GM18873 (cell line): Measurements from ENCODE around the gene ADCY4.
"Not testable (repeated sequence)": the region's sequence is repeated elsewhere in the genome, so short reads cannot be mapped to it uniquely, and the experiment has no call there.

Experiments used
- ATAC-seq: cut with Tn5 transposase; IDR thresholded peaks from one replicate; pipeline ENCODE4 v1.9.1; 2021; ENCODE audit warnings: mild to moderate bottlenecking, moderate library complexity, moderate number of reproducible peaks; ENCODE audit not compliant: unreplicated experiment, low FRiP score

The ADCY4 gene

DNA sequence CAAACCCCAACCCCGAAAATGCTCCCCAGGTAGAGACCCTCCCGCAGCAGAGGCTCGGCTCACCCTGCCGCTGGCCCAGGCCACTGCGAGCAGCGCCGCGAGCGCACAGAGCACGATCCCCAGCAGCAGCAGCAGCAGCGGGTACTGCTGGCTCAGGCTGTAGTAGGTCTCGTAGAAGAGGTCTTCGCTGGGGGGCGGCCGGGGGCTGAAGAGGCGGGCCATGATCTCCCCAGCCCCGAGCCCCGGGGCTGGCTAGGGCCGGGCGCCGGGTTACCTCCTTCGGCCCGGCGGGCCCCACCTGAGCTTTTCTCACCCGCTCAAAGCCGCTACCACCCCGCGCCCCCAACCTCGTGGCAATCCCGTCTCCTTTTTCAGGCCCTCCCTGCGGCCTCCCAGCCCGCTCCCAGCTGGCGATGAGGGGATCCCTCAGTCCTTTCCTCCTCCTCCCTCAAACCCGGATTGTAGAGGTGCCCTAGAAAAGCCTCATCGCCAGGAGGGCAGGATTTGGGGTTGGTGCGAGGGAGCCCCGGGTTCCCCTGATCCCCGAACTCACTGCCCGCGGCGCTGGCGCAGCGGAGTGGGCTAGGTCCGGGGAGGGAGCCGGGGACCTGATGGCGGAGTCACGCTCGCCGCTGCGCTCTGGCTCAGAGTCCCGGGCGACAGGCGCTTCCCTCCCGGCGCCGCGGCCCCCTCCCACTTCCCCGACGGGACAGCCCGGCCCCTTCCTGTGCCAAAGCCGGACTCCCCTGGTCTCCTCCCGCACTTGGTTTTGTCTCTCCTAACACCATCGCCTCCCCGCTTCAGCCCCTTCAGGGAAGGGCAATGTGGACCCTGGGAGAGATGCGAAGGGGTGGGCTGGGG, at the start of gene ADCY4:
Gene ADCY4 (minus strand): TSS at position 641 of the 861 bp plus-strand sequence. CDS start 419 bp downstream, at position 222.
- ATAC-seq: no peak

DNA sequence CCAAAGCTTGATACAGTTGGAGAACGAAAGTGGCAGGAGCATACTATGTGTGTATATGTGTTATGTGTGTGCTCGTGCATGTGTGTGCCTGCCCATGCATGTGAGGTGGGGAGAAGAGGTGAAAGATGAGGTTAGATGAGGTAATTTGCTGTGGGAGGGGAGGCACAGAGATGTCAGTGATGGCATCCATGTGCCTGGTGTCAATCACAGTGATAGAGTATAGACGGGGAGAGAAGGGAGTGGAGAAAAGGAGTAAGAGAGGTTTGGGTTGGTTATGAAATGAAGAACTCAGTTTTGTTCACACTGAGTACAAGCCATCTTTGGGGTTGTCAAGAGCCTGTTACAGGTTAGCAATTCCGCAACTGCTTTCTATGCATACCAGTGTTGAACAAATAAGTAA, 49.3 kb upstream of the ADCY4 start:
- no peak for ATAC-seq

- no peak for ATAC-seq
These were observed 47.1 kb upstream of the ADCY4 start for GRCh38 chr14:24382064-24382371.

GRCh38 chr14:24381363-24382063, 46.6 kb upstream of the ADCY4 start:
- no peak for ATAC-seq

DNA sequence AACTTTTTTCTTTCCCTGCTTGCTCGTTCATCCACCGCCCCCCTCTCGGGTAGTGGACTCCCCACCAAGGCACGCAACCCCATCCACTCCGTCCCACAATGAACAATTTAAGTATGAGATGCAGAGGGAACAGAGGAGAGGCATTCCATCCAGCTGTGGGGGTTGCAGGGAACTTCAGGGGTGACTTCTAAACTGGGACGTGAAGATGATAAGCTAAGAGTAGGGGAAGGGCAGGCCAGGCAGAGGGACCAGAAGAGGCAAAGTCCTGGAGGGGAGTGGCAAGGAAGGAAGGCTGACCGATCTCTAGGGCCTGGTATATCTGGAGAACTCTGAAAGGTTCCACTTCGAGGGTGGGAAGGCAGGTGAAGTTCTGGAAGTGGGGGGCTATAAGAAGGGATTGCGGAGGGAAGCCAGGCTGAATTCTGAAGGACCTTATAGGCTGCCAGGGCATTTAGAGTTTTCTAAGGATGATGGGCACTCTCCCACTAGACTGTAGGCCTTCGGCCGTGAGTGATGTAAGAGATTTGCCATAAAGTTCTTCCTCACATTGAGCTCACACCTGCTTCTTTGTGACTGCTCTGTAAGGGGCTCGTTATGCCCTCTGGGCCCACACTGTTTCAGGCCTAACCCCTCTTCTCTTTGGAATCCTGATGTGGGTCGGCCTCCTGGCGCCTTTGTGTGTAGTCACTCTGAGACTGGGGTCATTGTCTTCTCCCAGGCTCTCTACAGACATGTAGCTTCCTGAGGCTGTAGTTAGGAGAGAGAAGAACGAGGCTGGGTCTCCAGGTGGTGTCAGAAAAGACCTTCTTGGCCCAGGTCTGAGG, 45.2 kb upstream of the ADCY4 start:
- no peak for ATAC-seq

GRCh38 chr14:24378981-24379906, 44.4 kb upstream of the ADCY4 start:
- ATAC-seq: no peak

GRCh38 chr14:24378327-24378726, 43.5 kb upstream of the ADCY4 start:
- no peak for ATAC-seq

- ATAC-seq: no peak
These were observed 42.8 kb upstream of the ADCY4 start for GRCh38 chr14:24377657-24378056.

DNA sequence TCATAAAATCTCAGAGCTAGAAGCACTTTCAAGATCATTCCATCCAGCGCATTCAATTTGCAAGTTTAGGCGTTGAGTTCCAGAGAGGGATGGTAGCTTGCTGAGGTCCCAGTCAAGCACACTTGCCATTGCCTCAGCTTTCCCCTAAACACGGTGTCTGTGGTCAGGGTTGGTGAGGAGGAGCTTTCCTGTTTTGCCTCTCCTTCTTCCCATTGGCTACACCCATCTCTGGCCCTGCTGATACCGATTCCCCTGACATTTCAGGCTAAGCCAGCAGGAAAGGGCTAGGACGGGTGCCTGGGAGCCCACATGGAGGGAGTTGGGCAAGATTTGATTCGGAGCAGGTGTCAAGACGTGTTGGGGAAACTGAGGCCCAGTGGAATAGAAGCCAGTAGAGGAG, 42.3 kb upstream of the ADCY4 start:
- no peak for ATAC-seq

DNA sequence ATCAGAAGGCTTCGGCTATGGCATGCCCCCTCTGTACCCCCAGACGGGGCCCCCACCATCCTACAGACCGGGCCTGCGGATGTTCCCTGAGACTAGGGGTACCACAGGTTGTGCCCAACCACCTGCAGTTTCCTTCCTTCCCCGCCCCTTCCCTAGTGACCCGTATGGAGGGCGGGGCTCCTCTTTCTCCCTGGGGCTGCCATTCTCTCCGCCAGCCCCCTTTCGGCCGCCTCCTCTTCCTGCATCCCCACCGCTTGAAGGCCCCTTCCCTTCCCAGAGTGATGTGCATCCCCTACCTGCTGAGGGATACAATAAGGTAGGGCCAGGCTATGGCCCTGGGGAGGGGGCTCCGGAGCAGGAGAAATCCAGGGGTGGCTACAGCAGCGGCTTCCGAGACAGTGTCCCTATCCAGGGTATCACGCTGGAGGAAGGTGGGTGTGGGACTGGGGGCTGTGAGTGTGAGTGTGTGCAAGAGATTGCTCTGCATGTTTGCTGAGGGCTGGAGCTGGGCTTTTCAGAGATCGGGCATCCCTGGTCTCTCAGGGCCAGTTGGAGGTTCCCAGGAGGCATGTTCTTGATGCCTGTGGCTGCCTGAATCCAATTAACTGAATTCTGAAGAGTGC, 41.7 kb upstream of the ADCY4 start:
- no peak for ATAC-seq

DNA sequence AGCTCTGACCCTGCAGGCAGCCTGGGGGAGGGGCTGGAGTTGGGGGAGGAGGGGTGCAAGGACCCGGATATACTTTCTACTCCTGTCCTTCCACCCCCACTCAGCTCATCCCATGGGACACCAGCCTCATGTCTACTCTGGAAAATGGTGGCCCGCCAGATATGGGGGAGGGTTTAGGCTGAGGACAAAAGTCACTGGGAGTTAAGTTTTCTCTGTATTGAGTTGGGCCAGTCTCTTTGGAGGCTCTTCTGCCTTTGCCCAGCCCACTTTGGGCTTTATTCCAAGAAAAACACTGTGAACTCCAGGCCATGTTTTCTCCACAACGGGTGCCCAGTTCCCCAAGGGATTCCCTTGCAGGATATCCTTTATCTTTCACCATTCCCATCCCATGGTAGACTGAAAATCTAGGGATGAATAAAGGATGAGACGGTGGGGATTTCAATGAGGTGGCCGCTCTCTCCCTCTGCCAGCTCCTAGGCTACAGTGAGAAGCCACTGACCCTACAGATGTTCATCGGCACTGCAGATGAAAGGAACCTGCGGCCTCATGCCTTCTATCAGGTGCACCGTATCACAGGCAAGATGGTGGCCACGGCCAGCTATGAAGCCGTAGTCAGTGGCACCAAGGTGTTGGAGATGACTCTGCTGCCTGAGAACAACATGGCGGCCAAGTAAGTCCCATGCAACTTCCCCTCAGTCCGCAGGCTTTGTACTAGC, 38.0 kb upstream of the ADCY4 start:
- no peak for ATAC-seq

DNA sequence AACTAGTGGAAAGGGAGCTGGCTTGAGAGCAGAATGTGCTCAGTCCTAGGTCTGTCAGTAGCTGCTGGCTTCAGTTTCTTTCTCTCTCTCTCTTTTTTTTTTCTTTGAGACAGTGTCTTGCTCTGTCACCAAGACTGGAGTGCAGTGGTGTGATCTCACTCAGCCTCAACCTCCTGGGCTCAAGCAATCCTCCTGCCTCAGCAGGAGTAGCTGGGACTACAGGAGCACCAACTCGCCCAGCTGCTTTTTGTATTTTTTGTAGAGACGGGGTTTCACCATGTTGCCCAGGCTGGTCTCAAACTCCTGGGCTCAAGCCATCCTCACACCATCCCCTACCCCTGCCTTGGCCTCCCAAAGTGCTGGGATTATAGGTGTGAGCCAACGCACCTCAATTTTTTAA, 36.7 kb upstream of the ADCY4 start:
- ATAC-seq: not testable (repeated sequence)

- no peak for ATAC-seq
These were observed 35.9 kb upstream of the ADCY4 start for GRCh38 chr14:24370748-24371147.

- no peak for ATAC-seq
These were observed 35.2 kb upstream of the ADCY4 start for GRCh38 chr14:24369907-24370687.

GRCh38 chr14:24369463-24369862, 34.6 kb upstream of the ADCY4 start:
- no peak for ATAC-seq

DNA sequence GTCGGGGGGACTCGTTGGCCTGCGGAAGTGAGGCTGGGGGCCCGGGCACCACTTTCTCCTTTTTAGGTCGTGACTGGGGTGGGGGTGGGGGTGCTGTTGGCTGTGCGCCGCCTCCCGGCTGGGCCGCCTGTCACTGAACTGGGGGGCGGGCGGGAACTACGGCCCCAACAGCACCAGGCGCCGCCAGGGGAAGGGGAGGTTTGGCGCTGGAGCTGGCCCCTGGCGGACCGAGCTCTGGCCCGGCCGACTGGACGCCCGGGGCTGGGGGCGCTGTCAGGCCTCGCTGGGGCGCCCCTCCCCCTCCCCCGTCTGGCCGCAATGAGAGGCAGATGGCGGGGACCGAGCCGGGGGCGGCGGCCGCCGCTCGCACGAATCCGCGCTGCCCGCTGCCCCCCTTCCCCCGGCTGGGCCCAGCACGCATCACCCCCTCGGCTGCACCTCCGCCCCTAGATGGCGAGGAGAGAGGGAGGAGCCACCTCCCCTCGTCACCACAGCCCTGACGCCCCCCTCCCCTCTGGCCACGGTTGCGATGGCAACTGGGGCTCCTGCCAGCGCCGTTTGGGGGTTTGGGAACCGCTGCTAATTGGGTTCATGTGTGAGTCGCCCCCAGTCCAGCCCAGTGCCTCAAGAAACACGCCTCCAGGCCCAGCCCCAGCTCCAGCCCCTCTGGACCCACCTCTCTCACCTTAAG, 33.8 kb upstream of the ADCY4 start:
- no peak for ATAC-seq

DNA sequence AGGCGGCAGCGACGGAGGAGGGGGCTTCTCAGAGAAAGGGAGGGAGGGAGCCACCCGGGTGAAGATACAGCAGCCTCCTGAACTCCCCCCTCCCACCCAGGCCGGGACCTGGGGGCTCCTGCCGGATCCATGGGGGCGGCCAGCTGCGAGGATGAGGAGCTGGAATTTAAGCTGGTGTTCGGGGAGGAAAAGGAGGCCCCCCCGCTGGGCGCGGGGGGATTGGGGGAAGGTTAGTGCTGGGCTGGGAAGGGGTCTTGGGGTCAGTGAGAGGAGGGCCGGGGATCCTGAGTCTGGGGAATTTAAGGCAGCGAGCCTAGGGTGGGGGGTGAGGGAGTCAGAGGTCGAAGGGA, 33.3 kb upstream of the ADCY4 start:
- ATAC-seq: no peak
